Fibroblast of skin of abdomen (primary cell): Measurements from ENCODE around the gene DYRK2.
"Not testable (repeated sequence)": the region's sequence is repeated elsewhere in the genome, so short reads cannot be mapped to it uniquely, and the experiment has no call there.

Experiments
- DNase-seq: peaks from one replicate; pipeline ENCODE4 v3.0.0-alpha.2; 2013

Gene DYRK2

DNA sequence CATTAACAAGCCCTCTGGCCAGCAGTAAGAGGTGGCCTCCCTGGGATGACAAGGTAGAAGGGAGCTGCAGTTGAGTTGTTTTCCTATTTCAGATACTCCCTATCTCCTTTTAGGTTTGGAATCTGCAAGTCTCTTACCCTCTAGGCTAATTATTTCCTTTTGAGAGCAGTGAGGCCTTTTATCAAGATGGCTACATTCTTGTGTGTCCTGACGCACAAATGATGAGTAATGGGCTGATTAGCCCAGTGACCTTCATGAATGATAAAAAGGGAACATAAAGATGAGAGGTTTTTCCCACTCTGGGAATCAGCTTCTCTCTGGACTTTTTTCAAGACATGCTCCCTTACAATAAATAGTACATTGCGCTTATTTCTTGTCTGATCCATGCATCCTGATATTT lies 22.9 kb downstream of the DYRK2 start:
- peak; percentile 46 for DNase-seq

DNA sequence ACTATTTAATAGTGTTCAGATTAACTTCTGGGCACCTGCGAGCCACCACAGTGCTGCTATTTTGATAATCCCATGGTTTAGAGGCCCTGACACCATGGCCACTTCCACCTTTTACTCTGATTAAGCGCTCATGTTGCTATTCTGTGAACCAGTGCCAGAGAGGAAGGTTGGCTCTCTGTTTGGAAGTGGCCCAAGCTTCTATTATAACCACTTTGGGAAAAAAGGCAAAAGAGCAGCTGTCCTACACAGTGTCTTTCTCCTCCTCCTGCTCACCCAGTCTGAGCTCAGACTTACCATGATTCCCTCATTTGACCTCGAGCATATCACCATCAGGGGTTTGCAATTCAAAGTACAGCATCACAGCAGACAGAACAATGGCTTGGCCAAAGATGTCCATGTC lies 23.3 kb downstream of the DYRK2 start:
- no peak for DNase-seq

DNA sequence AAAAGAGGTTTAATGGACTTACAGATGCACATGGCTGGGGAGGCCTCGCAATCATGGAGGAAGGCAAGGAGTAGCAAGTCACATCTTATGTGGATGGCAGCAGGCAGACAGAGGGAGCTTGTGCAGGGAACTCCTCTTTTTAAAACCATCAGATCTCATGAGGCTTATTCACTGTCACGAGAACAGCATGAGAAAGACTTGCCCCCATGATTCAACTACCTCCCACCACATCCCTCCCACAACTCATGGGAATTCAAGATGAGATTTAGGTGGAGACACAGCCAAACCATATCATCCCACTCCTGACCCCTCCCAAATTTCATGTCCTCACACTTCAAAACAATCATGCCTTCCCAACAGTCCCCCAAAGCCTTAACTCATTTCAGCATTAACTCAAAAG lies 24.0 kb downstream of the DYRK2 start:
- DNase-seq, result not testable (repeated sequence)

DNA sequence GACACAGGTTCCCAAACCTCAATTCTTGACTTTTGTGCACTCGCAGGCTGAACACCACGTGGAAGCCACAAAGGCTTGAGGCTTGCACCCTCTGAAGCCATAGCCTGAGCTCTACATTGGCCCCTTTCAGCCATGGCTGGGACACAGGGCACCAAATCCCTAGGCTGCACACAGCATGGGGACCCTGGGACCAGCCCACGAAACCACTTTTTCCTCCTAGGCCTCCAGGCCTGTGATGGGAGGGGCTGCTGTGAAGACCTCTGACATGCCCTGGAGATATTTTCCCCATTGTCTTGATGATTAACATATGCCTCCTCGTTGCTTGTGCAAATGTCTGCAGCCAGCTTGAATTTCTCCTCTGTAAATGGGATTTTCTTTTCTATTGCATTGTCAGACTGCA lies 25.0 kb downstream of the DYRK2 start:
- DNase-seq, result not testable (repeated sequence)

DNA sequence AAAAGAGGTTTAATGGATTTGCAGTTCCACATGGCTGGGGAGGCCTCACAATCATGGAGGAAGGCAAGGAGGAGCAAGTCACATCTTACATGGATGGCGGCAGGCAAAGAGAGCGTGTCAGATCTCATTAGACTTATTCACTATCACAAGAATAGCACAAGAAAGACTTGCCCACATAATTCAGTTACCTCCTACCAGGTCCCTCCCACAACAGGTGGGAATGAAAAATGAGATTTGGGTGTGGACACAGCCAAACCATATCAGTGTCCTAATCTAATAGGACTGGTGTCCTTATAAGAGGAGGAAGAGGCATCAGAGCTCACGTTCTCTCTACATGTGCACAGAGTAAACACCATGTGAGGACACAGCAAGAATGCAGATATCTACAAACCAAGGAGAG lies 25.9 kb downstream of the DYRK2 start:
- no peak for DNase-seq

DNA sequence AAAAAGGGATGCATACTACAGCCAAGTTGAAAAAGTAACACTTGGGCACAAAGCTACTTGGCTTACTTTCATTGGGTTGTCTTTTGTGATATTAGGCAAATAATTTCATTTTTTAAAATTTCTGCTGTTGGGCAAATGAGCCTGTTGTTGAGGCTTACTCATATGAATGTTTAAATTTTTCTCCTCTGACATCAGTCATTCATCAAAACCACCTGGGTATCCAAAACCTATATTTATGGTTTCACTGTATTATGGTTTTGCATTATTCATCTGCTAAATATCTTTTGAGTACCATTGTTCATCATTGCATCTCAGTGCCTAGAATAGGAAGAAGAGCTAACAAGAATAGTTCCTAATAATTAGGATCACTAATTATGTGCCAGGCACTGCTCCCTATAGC lies 28.1 kb downstream of the DYRK2 start:
- peak; percentile 56 for DNase-seq

DNA sequence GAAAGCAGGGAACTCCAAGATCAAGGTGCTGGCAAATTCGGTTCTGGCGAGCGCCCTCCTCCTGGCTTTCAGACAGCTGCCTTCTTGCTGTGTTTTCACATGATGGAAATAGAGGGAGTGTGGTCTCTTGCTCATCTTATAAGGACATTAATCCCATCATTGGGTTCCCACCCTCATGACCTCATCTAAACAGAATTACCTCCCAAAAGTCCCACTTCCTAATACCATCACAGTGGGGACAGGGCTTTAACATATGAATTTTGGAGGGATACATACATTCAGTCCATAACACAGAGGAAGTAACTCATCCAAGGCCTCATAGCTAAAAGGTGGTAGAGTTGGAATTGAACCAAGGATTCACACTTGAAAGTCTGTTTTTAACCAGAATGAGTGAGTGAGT lies 28.6 kb downstream of the DYRK2 start:
- peak; percentile 48 for DNase-seq

DNA sequence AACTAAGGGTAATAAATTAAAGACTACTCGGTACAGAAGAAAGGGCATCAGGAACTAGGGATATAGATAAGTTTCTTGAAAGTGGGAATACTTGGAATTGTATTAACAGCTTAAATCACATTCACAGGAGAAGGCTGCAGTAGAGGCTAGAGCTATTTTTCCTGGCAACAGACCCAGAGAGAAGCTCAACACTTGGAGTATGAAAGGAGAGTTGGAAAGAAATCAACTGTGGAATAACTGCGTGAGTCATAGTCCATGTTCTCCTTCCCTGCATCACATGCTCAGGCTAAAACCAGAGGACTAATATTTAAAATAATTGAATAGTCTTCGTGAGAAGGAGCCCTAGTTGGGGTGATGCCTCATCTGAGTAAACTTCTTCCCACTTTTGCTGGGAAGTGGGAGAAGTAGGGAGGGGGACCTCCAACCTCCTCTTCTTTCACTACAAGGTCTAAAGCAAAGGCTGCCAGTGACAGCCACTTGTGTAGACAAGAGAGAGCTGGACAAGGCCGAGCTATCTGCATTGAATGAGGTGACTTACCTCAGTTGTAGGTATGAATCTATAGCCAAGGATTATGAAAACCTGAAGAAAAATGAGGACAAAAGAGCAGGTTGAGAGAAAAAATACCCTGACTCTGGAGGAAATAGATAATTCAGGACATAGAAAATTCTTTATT lies 32.7 kb downstream of the DYRK2 start:
- DNase-seq, result peak; percentile 98

DNA sequence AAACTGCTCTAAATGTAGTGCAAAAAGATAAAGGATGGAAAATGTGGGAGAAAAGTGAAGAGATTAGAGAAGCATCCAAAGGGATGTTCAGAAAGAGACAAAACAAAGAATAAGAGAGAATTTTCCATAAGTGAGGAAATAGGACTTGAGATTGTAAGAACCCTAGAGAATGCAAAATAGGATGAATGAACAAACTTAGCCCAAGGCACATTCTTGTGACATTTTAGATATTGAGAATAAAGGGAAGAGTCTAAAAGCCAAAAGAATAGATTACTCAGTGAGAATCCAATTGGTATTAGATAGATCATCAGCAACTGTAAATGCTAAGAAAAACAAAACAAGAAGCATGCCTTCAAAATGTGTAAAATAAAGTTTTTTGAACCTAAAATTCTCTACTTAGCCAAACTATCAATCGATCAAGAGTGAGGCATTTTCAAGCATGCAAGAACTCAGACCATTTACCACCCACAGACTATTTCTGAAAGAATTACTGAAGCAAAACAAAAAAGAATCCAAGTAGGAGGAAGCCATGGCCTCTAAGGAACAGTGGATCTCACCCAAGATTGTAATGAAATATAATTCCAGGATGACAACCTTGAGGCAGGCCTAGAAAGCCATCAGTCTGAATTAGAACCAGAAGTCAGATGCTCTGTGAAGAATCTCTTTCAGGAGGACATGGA lies 33.5 kb downstream of the DYRK2 start:
- DNase-seq, result no peak

DNA sequence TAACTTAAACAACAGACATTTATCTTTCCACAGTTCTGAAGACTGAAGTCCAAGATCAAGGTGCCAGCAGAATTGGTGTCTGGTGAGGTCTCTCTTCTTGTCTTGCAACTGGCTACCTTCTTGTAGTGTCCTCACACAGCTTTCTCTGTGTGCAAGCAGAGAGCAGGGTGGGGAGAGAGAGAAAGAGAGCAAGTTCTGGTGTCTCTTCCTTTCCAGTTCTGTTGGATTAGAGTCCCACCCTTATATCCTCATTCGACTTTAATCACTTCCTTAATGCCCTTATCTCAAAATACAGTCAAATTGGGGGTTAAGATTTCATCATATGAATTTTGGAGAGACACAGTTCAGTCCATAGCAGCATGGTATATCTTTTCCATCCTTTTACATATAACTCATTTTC lies 40.8 kb downstream of the DYRK2 start:
- DNase-seq, result no peak

DNA sequence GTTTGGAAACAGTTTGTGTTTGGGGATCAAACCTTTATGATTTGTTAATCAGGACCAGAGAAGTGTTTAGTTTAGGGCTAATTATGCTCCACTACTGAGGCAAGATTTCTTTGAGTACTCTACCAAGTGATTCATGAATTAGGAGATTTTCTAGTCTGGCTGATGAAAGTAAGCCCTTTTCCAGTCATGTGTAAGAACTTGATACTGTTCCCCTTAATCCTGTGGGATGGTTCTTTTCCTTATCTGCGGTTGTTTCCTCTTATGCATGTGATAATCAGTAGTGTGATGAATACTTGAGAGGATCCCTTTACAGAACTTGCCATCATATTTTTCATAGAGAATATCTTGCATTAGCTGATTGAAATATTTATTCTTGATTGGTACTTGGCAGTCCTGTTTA lies 42.1 kb downstream of the DYRK2 start:
- no peak for DNase-seq

DNA sequence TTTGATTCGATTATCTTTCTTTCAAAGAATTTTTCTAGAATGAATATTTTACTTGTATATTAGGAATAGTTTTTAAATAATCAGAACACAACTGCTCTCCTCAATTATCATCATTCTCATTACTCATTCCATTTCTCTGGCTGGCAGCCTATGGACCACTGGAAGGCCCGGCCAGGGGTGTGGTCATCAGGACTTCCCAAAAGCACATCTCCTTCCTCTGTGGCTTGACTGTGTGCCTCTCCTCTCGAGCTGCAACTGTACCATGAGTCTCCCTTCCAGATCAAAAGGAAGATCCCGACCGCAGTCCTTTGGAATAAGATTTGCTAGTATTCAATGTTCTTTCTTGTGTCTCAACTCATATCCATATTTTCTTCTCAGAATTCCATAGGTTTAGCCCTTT lies 42.7 kb downstream of the DYRK2 start:
- no peak for DNase-seq

DNA sequence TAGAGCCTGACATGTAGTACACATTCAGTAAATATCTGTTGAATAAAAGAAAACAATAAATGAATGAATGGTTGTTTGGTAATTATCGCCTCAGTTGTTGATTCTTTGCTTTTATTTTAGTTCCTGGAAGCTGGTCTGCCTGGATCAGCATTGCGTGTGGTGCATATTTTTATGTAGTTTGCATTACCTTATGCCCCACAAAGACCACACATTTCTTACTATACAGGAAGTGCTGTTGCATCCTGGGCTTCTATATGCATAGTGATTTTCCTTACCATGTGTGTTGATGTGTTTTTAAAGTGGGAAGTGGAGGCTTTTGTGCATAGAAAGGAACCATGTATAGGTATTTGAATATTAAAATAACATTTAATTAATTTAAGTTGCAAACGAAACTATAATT lies 43.6 kb downstream of the DYRK2 start:
- DNase-seq, result no peak

DNA sequence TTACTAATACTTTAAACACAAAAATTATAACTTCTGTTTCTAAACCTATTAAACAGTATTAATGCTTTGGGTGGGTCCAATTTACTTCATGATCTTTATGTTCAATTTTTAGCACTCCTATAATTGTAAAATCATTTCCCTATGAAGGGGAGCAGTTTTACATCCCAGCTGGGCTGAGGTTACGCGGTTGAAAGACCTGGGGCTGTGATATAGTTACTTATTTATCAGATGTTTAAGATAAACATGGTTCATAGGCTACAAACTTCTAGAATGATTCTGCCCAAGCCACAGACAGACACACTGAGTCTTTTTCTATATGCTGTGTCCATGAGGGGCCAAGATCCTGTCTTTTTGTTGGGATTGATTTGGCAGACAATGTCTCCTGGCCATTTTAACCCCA lies 44.4 kb downstream of the DYRK2 start:
- no peak for DNase-seq

DNA sequence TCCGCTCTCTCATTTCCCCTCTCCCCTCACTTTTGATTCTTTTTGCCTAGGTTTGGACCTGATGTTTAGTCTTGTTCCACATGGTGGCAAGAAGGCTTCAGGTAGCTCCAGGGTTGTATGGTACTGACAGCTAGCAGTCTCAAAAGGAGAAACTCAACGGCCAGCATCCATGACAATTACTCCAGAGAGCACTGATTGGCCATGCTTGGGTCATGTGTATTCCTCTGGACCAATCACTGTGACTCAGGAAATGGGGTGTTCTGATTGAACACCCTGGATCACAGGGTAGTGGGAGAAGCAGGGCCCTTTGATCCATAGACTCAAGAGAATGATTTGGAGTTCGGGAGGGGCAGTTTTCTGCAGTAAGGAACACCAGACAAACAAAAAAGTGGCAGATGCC lies 45.3 kb downstream of the DYRK2 start:
- DNase-seq, result no peak

DNA sequence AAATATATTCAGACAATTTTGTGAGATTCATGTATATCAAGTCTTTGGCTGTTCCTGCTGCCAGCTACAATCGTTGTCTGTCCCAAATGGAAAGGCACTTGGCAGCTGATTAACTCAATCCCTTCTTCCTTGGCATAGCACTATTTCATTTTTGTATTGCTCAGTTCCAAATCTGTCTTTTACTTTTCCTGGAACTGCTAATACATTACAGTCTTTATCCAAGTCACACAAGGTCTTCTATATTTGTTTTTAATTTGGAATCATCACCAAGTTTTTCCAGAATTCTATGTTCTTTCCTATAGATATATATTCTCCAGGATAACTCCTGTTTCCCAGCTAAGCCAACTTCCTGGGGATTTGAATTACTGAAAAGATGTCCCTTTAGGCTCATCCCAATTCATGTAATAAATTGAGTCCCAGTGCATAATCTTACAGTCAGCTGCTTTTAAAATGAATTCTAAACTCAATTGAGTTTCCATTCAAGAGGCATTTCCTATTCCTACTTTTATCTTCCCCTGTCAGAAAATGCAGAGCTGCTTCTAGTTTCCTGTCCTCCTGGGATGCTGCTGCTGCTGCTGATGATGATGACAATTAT lies 45.9 kb downstream of the DYRK2 start:
- DNase-seq, result no peak

DNA sequence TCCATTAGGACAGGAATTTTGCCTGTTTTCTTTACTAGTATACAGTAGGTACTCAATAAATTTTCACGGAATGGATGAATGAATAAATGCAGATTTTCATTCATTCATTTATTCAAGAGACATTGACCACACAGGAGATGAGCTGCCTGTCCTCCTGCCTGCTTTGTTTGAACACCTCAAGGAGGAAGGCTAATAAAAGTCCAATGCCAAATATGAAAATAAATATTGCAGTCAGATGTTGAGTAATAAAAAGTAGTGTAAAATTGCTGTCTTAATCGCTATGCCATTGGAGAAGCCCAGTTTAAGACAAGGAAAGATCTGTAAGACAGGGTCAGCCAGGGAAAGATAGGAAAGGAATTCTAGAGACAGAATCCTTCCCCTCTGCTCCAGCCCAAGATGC lies 47.4 kb downstream of the DYRK2 start:
- no peak for DNase-seq

DNA sequence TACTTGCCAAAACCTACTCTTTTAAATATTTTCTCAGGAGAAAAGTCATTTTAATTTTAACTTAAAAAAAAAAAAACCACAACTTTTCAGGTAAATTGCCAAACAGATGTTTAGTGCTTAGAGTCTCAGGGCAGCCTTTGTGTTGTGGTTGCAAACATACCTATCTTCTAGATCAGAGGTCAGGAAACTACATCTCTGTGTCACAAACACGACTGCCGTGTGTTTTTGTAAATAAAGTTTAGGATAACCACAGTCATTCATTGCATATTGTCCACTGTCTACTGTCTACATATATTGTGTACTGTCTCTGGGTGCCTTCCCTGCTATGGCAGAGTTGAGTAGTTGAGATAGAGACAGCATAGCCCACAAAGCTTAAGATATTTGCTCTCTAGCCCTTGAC lies 48.9 kb downstream of the DYRK2 start:
- DNase-seq, result no peak

DNA sequence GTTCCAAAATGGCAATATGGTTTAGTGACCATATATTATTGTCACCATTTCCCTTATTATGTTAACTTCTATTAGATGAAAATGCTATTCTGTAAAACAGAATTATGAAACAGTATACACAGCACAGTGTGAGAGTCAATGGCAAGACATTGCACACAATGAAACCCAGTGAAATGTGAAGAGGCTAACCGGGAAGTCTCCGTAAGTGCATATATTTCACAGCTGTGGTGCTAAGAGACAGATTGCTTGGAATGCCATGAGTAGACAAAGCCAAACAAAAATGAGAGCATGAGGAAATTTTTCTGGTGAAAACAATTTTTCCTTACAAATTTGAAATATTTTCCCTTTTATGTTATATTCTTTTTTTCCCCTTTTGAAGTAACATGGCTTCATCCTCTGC lies 49.4 kb downstream of the DYRK2 start:
- peak; percentile 36 for DNase-seq

DNA sequence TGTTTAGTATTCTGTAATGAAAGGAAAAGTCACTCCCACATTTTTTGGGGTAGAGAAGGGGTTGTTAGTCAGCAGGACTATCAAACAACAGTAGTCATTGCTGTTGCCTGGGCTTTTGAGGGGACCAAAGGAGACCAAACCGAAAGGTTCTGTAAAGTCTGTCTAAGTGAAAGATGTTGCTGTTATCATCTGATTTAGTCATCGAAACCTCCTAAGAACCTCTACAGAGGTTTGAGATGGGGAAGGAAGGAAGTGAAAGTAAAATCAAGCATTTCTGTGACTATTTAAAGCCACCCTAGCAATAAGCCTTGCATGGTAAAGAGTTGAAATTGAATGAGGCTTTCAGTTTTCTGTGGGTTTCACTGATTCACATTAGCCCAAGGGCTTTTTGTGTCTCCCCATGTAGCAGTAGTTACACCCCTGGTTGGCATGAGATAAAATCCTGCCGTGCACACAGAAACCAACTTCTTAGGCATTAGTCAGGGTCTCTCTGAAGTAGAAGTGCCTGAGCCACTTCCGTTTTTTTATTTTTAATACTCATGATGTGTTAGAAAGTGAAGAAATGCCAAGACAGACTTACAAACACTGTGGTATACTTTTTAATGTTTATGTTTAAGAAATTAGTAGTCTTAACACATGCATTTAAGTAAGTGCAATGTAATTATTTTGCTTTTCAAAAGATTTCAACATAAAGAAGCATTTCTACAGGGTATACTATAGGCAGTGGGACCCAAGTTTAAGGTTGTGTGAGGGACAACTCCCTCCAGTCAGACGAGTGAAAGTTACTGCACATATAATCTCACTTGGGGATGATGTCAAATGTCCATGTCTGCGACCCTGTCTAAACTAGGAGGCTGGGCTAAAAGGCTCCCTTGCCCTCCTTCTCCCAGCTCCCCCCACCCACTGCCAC lies 50.4 kb downstream of the DYRK2 start:
- no peak for DNase-seq

DNA sequence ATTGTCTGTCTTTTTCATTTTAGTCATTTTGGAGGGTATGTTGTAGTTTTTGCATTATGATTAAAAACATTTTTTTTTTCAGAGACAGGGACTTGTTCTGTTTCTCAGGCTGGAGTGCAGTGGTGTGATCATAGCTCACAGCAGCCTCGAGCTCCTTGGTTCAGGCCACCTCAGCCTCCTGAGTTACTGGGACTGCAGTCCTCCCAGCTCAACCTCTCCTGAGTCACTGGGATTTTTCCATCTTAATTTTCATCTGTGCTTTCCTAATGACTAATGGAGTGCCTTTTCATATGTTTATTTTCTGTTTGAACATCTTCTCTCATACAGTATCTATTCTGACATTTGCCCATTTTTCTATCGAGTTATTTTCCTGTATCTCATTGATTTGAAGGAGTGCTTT lies 52.6 kb downstream of the DYRK2 start:
- DNase-seq, result no peak

DNA sequence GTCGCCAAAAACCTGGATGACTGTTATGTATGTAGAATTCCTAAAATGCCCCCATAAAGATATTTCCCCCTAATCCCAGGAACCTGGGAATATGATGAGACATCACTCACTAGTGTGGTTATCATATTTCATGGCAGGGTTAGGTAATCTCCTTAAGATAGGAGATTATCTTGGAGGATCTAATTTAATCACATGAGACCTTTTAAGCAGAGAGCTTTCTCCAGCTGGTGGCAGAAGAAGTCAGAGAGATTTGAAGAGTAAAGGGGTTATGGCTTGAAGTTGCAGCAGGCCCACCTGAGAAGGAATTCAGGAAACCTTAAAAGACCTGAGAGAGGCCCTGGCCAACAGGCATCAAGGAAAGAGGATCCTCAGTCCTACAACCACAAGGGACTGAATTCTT lies 53.6 kb downstream of the DYRK2 start:
- no peak for DNase-seq

DNA sequence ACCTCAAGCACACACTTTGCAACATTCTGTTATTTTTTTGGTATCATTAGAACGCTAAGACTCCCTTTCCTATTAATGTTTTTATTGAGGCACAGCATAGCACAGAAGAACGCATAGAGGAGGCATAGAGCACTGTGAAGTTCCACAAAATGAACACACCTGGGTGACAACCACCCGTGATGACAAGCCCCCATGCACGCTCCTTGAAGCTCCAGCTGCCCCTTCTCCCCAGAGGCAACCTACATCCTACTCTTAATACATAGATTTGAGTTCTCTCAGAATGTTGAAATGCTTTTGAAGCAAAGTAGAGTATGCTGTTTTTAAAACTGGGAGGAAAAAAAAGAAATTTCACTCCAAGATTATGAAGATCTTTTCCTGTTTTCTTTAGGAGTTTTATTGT lies 55.5 kb downstream of the DYRK2 start:
- no peak for DNase-seq
